Loucy (cell line): Measurements from ENCODE around the gene CDK6.

Experiments
- EZH2phosphoT487 ChIP-seq: fragments of 200-600 bp; IDR thresholded peaks from 2 replicates; pipeline ENCODE4 v1.6.1; 2018; ENCODE audit warnings: antibody characterized with exemption, mild to moderate bottlenecking, moderate library complexity, borderline replicate concordance
- TF ChIP-seq, protein P1 (sequence below): fragments of 200-600 bp; sonication (generic); conservative IDR thresholded peaks from 2 replicates; pipeline ENCODE4 v1.5.1; 2014; ENCODE audit warnings: mild to moderate bottlenecking, antibody characterized with exemption, low read length

DNA sequence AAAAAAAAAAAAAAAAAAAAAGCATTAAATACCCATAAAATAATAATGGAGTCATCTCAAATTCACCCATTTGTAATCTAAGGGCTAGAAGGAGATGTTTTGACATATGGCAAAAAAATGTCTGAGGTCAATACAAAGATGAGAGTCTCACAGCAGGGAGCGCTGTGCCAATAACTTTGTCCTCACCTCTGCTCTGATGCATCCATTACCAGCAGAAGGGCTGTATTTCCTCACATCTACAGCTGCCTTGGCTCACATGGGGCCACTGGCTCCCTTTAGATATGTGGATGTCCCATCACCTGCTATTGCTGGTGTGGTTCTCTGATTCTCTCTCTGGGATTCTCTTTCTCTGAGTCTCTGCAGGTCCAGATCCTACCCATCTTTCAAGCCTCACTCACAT, 155.9 kb downstream of the CDK6 start:
- TF ChIP-seq, protein P1, sequence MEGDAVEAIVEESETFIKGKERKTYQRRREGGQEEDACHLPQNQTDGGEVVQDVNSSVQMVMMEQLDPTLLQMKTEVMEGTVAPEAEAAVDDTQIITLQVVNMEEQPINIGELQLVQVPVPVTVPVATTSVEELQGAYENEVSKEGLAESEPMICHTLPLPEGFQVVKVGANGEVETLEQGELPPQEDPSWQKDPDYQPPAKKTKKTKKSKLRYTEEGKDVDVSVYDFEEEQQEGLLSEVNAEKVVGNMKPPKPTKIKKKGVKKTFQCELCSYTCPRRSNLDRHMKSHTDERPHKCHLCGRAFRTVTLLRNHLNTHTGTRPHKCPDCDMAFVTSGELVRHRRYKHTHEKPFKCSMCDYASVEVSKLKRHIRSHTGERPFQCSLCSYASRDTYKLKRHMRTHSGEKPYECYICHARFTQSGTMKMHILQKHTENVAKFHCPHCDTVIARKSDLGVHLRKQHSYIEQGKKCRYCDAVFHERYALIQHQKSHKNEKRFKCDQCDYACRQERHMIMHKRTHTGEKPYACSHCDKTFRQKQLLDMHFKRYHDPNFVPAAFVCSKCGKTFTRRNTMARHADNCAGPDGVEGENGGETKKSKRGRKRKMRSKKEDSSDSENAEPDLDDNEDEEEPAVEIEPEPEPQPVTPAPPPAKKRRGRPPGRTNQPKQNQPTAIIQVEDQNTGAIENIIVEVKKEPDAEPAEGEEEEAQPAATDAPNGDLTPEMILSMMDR = peak; percentile 36; the same call in 1 of the 2 replicates
- no peak for TF ChIP-seq EZH2phosphoT487
